ENCODE data around the gene GNPTG.

Gene GNPTG

GRCh38 chr16:1334739-1335138, 17.0 kb upstream of the GNPTG start:
- DNase-seq: no peak

- DNase-seq: no peak
Measured at GRCh38 chr16:1335211-1335971, 16.3 kb upstream of the GNPTG start.

- DNase-seq: no peak
Measured at GRCh38 chr16:1335996-1336395, 15.7 kb upstream of the GNPTG start.

GRCh38 chr16:1336619-1337018, 15.1 kb upstream of the GNPTG start:
- DNase-seq: no peak

GRCh38 chr16:1337486-1337885, 14.2 kb upstream of the GNPTG start:
- no peak for DNase-seq

GRCh38 chr16:1338119-1338730, 13.5 kb upstream of the GNPTG start:
- no peak for DNase-seq

- no peak for DNase-seq
Measured at GRCh38 chr16:1338855-1339675, 12.7 kb upstream of the GNPTG start.

GRCh38 chr16:1340730-1341494, 10.8 kb upstream of the GNPTG start:
- no peak for DNase-seq

GRCh38 chr16:1341495-1342420, 10.0 kb upstream of the GNPTG start:
- DNase-seq: no peak

GRCh38 chr16:1342526-1343427, 9.0 kb upstream of the GNPTG start:
- peak; percentile 98 for DNase-seq

- no peak for DNase-seq
Measured at GRCh38 chr16:1343428-1344242, 8.1 kb upstream of the GNPTG start.

- no peak for DNase-seq
Measured at GRCh38 chr16:1344499-1344898, 7.2 kb upstream of the GNPTG start.

GRCh38 chr16:1345087-1345486, 6.6 kb upstream of the GNPTG start:
- DNase-seq: no peak

GRCh38 chr16:1345651-1346421, 5.9 kb upstream of the GNPTG start:
- DNase-seq: no peak

GRCh38 chr16:1346422-1347285, 5.1 kb upstream of the GNPTG start:
- no peak for DNase-seq

- no peak for DNase-seq
Measured at GRCh38 chr16:1347286-1347855, 4.4 kb upstream of the GNPTG start.

- no peak for DNase-seq
Measured at GRCh38 chr16:1347962-1348361, 3.8 kb upstream of the GNPTG start.

GRCh38 chr16:1348441-1348840, 3.3 kb upstream of the GNPTG start:
- no peak for DNase-seq

All from CD4-positive, alpha-beta T cell treated with Interleukin-1 beta for 1 hour (primary cell).